Stimulated activated naive B cell treated with anti-CD40 and anti-IgM and Interleukin-4, amounts not matched to agents 10 μg/mL and 1 μg/mL and 100 μg/mL, for 72 hours (primary cell): ENCODE measurements around the gene KANTR.

Source experiments
- ATAC-seq, 2 donors: fragments of 150-1000 bp; cut with Tn5 transposase; replicated peaks; 2 replicates each; pipeline ENCODE4 v1.10.0; 2021; ENCODE audit warnings: moderate library complexity in 1 of 2
- DNase-seq: peaks from one replicate; pipeline ENCODE4 v3.0.0; 2021
- H3K27ac Mint-ChIP-seq: one replicate; pipeline ENCODE4 v1.8.0; 2022; ENCODE audit warnings: mild to moderate bottlenecking, mixed read lengths
- H3K27me3 Mint-ChIP-seq, 2 donors: one replicate each; pipeline ENCODE4 v1.8.0; 2022; ENCODE audit warnings: mixed read lengths in 2 of 2
- H3K36me3 Mint-ChIP-seq, 2 donors: one replicate each; pipeline ENCODE4 v1.8.0; 2022; ENCODE audit warnings: mixed read lengths in 2 of 2, mild to moderate bottlenecking in 1 of 2
- H3K4me1 Mint-ChIP-seq, 2 donors: one replicate each; pipeline ENCODE4 v1.8.0; 2022; ENCODE audit warnings: mixed read lengths in 2 of 2, mild to moderate bottlenecking in 1 of 2
- H3K4me3 Mint-ChIP-seq, 2 donors: one replicate each; pipeline ENCODE4 v1.8.0; 2022; ENCODE audit warnings: mild to moderate bottlenecking in 2 of 2, mixed read lengths in 2 of 2, moderate library complexity in 1 of 2
- H3K9me3 Mint-ChIP-seq, 2 donors: one replicate each; pipeline ENCODE4 v1.8.0; 2022; ENCODE audit warnings: mixed read lengths in 2 of 2, mild to moderate bottlenecking in 1 of 2

KANTR gene

GRCh38 chrX:53073115-53073586 lies 20.8 kb upstream of the KANTR start:
- H3K4me1 Mint-ChIP-seq: peaks cover 9 to 26% of the 10 kb centered on the region in 2 donors
- peak overlapping the region; percentile 68 for H3K27ac Mint-ChIP-seq
- no peak for DNase-seq
- no peak for ATAC-seq
- H3K36me3 Mint-ChIP-seq: no peaks in the 10 kb centered on the region
- peak overlapping the region in 1 of 2 donors; percentile 4 for H3K4me3 Mint-ChIP-seq
- peaks cover 0 to 2% of the 10 kb centered on the region in 2 donors for H3K9me3 Mint-ChIP-seq
- peaks cover 0 to 8% of the 10 kb centered on the region in 2 donors for H3K27me3 Mint-ChIP-seq

DNA sequence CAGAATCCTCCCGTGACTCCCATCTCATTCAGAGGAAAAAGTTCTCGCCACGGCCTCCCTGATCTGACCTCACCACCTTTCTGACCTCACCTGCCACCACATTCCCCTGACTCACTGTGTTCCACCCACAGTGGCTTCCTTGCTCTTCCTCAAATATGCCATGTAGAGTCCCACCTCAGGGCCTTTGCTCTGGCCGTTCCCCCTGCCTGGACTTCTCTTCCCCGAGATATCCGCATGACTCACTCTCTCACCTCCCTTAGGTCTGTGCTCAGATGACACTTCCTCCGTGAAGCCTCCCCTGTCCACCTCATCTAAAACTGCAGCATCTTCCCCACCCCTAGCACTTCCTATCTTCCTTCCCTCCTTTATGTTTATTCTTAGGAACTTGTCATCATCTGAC lies 18.9 kb upstream of the KANTR start:
- Mint-ChIP-seq H3K27ac (no peak overlapping the region), H3K27me3 (peaks cover 0 to 11% of the 10 kb centered on the region in 2 donors), H3K36me3 (no peaks in the 10 kb centered on the region), H3K4me1 (peaks cover 9 to 26% of the 10 kb centered on the region in 2 donors), H3K4me3 (no peak overlapping the region), H3K9me3 (peaks cover 0 to 2% of the 10 kb centered on the region in 2 donors)
- DNase-seq (no peak), ATAC-seq (no peak)

GRCh38 chrX:53076671-53077070 lies 17.3 kb upstream of the KANTR start:
- no peak overlapping the region for H3K27ac Mint-ChIP-seq
- no peak overlapping the region for H3K4me3 Mint-ChIP-seq
- ATAC-seq: no peak
- peaks cover 11 to 21% of the 10 kb centered on the region in 2 donors for H3K4me1 Mint-ChIP-seq
- H3K36me3 Mint-ChIP-seq: no peaks in the 10 kb centered on the region
- peaks cover 0 to 17% of the 10 kb centered on the region in 2 donors for H3K27me3 Mint-ChIP-seq
- H3K9me3 Mint-ChIP-seq: peaks cover 0 to 2% of the 10 kb centered on the region in 2 donors
- no peak for DNase-seq

- Mint-ChIP-seq H3K27me3 (peaks cover 0 to 13% of the 10 kb centered on the region in 2 donors), H3K9me3 (peaks cover 0 to 2% of the 10 kb centered on the region in 2 donors), H3K4me1 (peaks cover 4 to 18% of the 10 kb centered on the region in 2 donors), H3K4me3 (no peak overlapping the region), H3K36me3 (peaks cover 0 to 2% of the 10 kb centered on the region in 2 donors), H3K27ac (no peak overlapping the region)
- DNase-seq: no peak
- ATAC-seq: no peak
Measured at GRCh38 chrX:53077207-53078197, 16.4 kb upstream of the KANTR start.

- ATAC-seq (no peak), DNase-seq (no peak)
- H3K27me3 Mint-ChIP-seq: peaks cover 0 to 17% of the 10 kb centered on the region in 2 donors
- no peak overlapping the region for H3K4me3 Mint-ChIP-seq
- no peak overlapping the region for H3K27ac Mint-ChIP-seq
- peaks cover 4 to 5% of the 10 kb centered on the region in 2 donors for H3K36me3 Mint-ChIP-seq
- peaks cover 15 to 25% of the 10 kb centered on the region in 2 donors for H3K4me1 Mint-ChIP-seq
- H3K9me3 Mint-ChIP-seq: peaks cover 0 to 2% of the 10 kb centered on the region in 2 donors
Measured at GRCh38 chrX:53078943-53079342, 15.0 kb upstream of the KANTR start.

GRCh38 chrX:53080628-53081580 lies 13.0 kb upstream of the KANTR start:
- no peak for ATAC-seq
- H3K9me3 Mint-ChIP-seq: peaks cover 0 to 2% of the 10 kb centered on the region in 2 donors
- peak overlapping the region; percentile 75 to 81 for H3K4me3 Mint-ChIP-seq
- peaks cover 13 to 16% of the 10 kb centered on the region in 2 donors for H3K36me3 Mint-ChIP-seq
- H3K27ac Mint-ChIP-seq: peak overlapping the region; percentile 91
- DNase-seq: no peak
- peaks cover 18 to 36% of the 10 kb centered on the region in 2 donors for H3K4me1 Mint-ChIP-seq
- H3K27me3 Mint-ChIP-seq: peaks cover 0 to 23% of the 10 kb centered on the region in 2 donors

GRCh38 chrX:53081925-53082772 lies 11.8 kb upstream of the KANTR start, which contains the start of gene TSPYL2:
Gene TSPYL2 (plus strand): TSS chrX:53082367. CDS start chrX:53082499, 132 bp downstream.
- H3K27ac Mint-ChIP-seq: peak within 1 kb of the TSS; percentile 100
- no peaks in the 10 kb centered on the region for H3K9me3 Mint-ChIP-seq
- ATAC-seq (peak; percentile 91 to 93), DNase-seq (peak; percentile 93)
- peak within 1 kb of the TSS; percentile 94 to 97 for H3K4me3 Mint-ChIP-seq
- peaks cover 23 to 42% of the 10 kb centered on the region in 2 donors for H3K4me1 Mint-ChIP-seq
- H3K36me3 Mint-ChIP-seq: peaks cover 19% of the 10 kb centered on the region in 2 donors
- peaks cover 0 to 27% of the 10 kb centered on the region in 2 donors for H3K27me3 Mint-ChIP-seq

- no peaks in the 10 kb centered on the region for H3K9me3 Mint-ChIP-seq
Measured at GRCh38 chrX:53082773-53083616, 10.9 kb upstream of the KANTR start.

DNA sequence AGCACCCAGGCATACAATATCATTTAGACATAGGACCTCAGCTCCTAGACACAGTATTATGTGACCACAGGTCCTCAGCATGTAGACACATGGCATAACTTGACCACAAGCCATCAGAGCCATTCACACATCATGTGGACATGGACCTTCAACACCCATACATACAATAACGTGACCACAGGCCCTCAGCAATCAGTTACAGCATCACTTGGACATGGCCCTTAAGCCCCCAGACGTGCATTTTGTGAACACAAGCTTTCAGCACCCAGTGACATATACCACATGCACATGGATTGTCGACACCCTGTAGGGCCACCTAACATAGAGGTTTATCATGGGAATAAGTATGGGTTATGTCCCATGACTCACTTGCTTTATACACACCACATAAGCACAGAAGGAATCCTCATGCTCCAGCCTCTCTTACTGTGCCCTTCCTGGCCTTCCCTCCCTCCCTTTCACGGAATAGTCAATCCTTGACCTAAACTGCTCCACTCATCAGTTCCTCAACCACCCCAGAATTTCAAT lies 9.8 kb upstream of the KANTR start:
- Mint-ChIP-seq H3K9me3 (no peaks in the 10 kb centered on the region), H3K4me1 (peaks cover 35 to 58% of the 10 kb centered on the region in 2 donors), H3K27ac (no peak overlapping the region), H3K27me3 (peaks cover 0 to 24% of the 10 kb centered on the region in 2 donors), H3K36me3 (peaks cover 25% of the 10 kb centered on the region in 2 donors), H3K4me3 (no peak overlapping the region)
- DNase-seq (no peak), ATAC-seq (no peak)

More at GRCh38 chrX:53082773-53083616, 10.9 kb upstream of the KANTR start:
- peak overlapping the region; percentile 100 for H3K27ac Mint-ChIP-seq
- ATAC-seq (no peak), DNase-seq (no peak)
- peak overlapping the region; percentile 94 to 97 for H3K4me3 Mint-ChIP-seq
- H3K4me1 Mint-ChIP-seq: peaks cover 26 to 48% of the 10 kb centered on the region in 2 donors
- peaks cover 19% of the 10 kb centered on the region in 2 donors for H3K36me3 Mint-ChIP-seq
- peaks cover 0 to 25% of the 10 kb centered on the region in 2 donors for H3K27me3 Mint-ChIP-seq

- Mint-ChIP-seq H3K36me3 (peaks cover 25% of the 10 kb centered on the region in 2 donors), H3K9me3 (no peaks in the 10 kb centered on the region), H3K27ac (no peak overlapping the region), H3K4me1 (peaks cover 35 to 58% of the 10 kb centered on the region in 2 donors), H3K27me3 (peaks cover 0 to 20% of the 10 kb centered on the region in 2 donors), H3K4me3 (no peak overlapping the region)
- ATAC-seq: no peak
- DNase-seq: no peak
Measured at GRCh38 chrX:53084863-53085262, 9.1 kb upstream of the KANTR start.

DNA sequence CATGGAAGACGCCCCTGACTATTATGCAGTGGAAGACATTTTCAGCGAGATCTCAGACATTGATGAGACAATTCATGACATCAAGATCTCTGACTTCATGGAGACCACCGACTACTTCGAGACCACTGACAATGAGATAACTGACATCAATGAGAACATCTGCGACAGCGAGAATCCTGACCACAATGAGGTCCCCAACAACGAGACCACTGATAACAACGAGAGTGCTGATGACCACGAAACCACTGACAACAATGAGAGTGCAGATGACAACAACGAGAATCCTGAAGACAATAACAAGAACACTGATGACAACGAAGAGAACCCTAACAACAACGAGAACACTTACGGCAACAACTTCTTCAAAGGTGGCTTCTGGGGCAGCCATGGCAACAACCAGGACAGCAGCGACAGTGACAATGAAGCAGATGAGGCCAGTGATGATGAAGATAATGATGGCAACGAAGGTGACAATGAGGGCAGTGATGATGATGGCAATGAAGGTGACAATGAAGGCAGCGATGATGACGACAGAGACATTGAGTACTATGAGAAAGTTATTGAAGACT lies 8.2 kb upstream of the KANTR start:
- H3K27me3 Mint-ChIP-seq: peaks cover 0 to 15% of the 10 kb centered on the region in 2 donors
- H3K4me1 Mint-ChIP-seq: peaks cover 34 to 58% of the 10 kb centered on the region in 2 donors
- no peak overlapping the region for H3K4me3 Mint-ChIP-seq
- no peaks in the 10 kb centered on the region for H3K9me3 Mint-ChIP-seq
- ATAC-seq (no peak), DNase-seq (no peak)
- no peak overlapping the region for H3K27ac Mint-ChIP-seq
- H3K36me3 Mint-ChIP-seq: peaks cover 25% of the 10 kb centered on the region in 2 donors

- H3K4me3 Mint-ChIP-seq: no peak overlapping the region
- H3K9me3 Mint-ChIP-seq: no peaks in the 10 kb centered on the region
- H3K27ac Mint-ChIP-seq: no peak overlapping the region
- H3K4me1 Mint-ChIP-seq: peaks cover 31 to 58% of the 10 kb centered on the region in 2 donors
- no peak for ATAC-seq
- peaks cover 0 to 14% of the 10 kb centered on the region in 2 donors for H3K27me3 Mint-ChIP-seq
- DNase-seq: no peak
- peaks cover 25% of the 10 kb centered on the region in 2 donors for H3K36me3 Mint-ChIP-seq
Measured at GRCh38 chrX:53086464-53086863, 7.5 kb upstream of the KANTR start.
